ENCODE measurements around the gene CNTN6. TPM values are rescaled to one million over a fixed set of nuclear protein-coding genes. Genes with fewer than 3 reads are reported as not detected.

CNTN6 gene
- polyA plus RNA-seq, 2 of the 4 experiments (the other 2 are of a cell fraction) = not detected

DNA sequence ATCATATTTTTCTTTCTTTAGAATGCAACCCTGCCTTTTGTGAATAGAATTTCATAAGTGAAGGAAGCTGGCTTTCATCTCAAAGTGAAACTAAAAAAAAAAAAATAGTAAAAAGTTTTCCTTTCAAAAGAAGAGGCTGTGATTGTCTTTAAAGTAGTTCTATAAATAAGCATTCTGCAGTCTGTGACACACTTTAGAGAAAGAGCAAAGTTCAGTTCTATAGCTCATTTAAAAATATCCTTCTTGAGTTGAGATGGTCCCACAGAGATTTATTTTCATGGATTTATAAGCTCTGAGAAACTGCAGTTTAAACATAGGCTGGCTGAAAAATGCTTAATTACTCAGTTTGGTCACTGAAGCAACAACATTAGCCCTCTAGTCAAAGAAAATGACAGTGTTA lies 36.1 kb upstream of the CNTN6 start:
- Histone ChIP-seq H3K27ac (no peak overlapping the region), H3K9me3 (no peaks in the 10 kb centered on the region; the same call in 2 of the 3 replicates), H3K4me3 (no peak overlapping the region), H3K4me2 (no peak overlapping the region), H3K4me1 (no peaks in the 10 kb centered on the region)
- no peak for ATAC-seq
- TF ChIP-seq RAD21 (conservative IDR thresholded peaks at IDR 0.05 in 1 of 2, IDR thresholded peaks at IDR 0.05 in 1 of 2) (no peak), CBX8 (IDR thresholded peaks at IDR 0.05) (no peak), NPAS2 (CRISPR knock-in tag; IDR thresholded peaks at IDR 0.05; ENCODE audit: borderline replicate concordance) (no peak), EP300 (IDR thresholded peaks at IDR 0.05) (no peak), HDAC2 (IDR thresholded peaks at IDR 0.05) (no peak), RFX5 (IDR thresholded peaks at IDR 0.05) (no peak), BHLHE40 (IDR thresholded peaks at IDR 0.05; ENCODE audit: low read depth, low read length) (no peak), POLR2A (IDR thresholded peaks at IDR 0.05; ENCODE audit: low read length) (no peak), EHF (CRISPR knock-in tag; IDR thresholded peaks at IDR 0.05) (no peak), GATA3 (IDR thresholded peaks at IDR 0.05; ENCODE audit: borderline replicate concordance) (no peak), MAZ (IDR thresholded peaks at IDR 0.05; ENCODE audit: borderline replicate concordance, low read depth, low read length) (no peak), ZSCAN20 (CRISPR knock-in tag; IDR thresholded peaks at IDR 0.05) (no peak), SMC3 (IDR thresholded peaks at IDR 0.05) (no peak), KDM5A (IDR thresholded peaks at IDR 0.05) (no peak), HEYL (CRISPR knock-in tag; IDR thresholded peaks at IDR 0.05) (no peak)
- TF ChIP-seq, protein P1, sequence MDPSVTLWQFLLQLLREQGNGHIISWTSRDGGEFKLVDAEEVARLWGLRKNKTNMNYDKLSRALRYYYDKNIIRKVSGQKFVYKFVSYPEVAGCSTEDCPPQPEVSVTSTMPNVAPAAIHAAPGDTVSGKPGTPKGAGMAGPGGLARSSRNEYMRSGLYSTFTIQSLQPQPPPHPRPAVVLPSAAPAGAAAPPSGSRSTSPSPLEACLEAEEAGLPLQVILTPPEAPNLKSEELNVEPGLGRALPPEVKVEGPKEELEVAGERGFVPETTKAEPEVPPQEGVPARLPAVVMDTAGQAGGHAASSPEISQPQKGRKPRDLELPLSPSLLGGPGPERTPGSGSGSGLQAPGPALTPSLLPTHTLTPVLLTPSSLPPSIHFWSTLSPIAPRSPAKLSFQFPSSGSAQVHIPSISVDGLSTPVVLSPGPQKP (IDR thresholded peaks at IDR 0.05; ENCODE audit: low read depth, low read length) = no peak
- TF ChIP-seq, protein P2, sequence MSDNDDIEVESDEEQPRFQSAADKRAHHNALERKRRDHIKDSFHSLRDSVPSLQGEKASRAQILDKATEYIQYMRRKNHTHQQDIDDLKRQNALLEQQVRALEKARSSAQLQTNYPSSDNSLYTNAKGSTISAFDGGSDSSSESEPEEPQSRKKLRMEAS (IDR thresholded peaks at IDR 0.05) = no peak
- TF ChIP-seq, protein P3, sequence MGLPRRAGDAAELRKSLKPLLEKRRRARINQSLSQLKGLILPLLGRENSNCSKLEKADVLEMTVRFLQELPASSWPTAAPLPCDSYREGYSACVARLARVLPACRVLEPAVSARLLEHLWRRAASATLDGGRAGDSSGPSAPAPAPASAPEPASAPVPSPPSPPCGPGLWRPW (IDR thresholded peaks at IDR 0.05) = no peak
- TF ChIP-seq, protein P4, sequence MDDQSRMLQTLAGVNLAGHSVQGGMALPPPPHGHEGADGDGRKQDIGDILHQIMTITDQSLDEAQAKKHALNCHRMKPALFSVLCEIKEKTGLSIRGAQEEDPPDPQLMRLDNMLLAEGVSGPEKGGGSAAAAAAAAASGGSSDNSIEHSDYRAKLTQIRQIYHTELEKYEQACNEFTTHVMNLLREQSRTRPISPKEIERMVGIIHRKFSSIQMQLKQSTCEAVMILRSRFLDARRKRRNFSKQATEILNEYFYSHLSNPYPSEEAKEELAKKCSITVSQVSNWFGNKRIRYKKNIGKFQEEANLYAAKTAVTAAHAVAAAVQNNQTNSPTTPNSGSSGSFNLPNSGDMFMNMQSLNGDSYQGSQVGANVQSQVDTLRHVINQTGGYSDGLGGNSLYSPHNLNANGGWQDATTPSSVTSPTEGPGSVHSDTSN (IDR thresholded peaks at IDR 0.05) = no peak
- TF ChIP-seq, protein P5, sequence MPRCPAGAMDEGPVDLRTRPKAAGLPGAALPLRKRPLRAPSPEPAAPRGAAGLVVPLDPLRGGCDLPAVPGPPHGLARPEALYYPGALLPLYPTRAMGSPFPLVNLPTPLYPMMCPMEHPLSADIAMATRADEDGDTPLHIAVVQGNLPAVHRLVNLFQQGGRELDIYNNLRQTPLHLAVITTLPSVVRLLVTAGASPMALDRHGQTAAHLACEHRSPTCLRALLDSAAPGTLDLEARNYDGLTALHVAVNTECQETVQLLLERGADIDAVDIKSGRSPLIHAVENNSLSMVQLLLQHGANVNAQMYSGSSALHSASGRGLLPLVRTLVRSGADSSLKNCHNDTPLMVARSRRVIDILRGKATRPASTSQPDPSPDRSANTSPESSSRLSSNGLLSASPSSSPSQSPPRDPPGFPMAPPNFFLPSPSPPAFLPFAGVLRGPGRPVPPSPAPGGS (IDR thresholded peaks at IDR 0.05) = no peak
- ChIA-PET POLR2A (no interaction called here), CTCF (no interaction called here)
- no peak for DNase-seq (ENCODE audit: low read depth in 1 of 2, low spot score in 1 of 2)
- no peak for FAIRE-seq

DNA sequence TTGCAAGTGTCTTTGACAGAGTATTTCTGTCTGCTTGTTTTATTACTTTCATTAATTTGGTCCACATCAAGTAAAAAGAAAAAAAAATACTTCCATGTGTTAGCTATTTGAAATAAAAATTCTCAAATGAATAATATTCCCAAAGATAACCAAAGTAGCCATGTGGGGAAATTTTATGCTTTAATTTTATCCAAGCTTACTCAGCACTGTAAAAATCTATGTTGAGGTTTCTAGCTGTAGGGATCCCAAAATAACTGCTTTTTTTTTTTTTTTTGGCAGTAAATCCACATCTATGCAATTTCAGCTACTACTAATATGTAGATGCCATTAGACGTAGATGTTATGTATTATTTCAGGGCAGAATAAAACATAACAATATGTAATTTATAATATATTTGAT lies 35.4 kb upstream of the CNTN6 start:
- ChIA-PET CTCF (interaction anchor here (0.6 kb wide), 1 partner anchor 63 kb away, joined by 3 read pairs; no protein-coding TSS in a partner anchor), POLR2A (no interaction called here)
- ATAC-seq = no peak
- H3K4me3 ChIP-seq = no peak overlapping the region
- 16% methylated on average over 1 of the region's 1 CpG for WGBS (ENCODE audit: missing lambda C conversion rate)
- no peak overlapping the region for H3K4me2 ChIP-seq
- TF ChIP-seq ZNF302 (CRISPR knock-in tag; IDR thresholded peaks at IDR 0.05) = no peak
- no peak for TF ChIP-seq EP300 (IDR thresholded peaks at IDR 0.05)
- no peak for TF ChIP-seq POLR2A (IDR thresholded peaks at IDR 0.05; ENCODE audit: low read length)
- no peak for TF ChIP-seq FOXS1 (CRISPR knock-in tag; IDR thresholded peaks at IDR 0.05)
- TF ChIP-seq, protein P3 (IDR thresholded peaks at IDR 0.05) = no peak
- no peak for TF ChIP-seq ZSCAN20 (CRISPR knock-in tag; IDR thresholded peaks at IDR 0.05)
- FAIRE-seq = no peak
- no peak for DNase-seq (ENCODE audit: low read depth in 1 of 2, low spot score in 1 of 2)
- H3K4me1 ChIP-seq = no peaks in the 10 kb centered on the region
- H3K9me3 ChIP-seq = no peaks in the 10 kb centered on the region; the same call in 2 of the 3 replicates
- H3K27ac ChIP-seq = no peak overlapping the region

DNA sequence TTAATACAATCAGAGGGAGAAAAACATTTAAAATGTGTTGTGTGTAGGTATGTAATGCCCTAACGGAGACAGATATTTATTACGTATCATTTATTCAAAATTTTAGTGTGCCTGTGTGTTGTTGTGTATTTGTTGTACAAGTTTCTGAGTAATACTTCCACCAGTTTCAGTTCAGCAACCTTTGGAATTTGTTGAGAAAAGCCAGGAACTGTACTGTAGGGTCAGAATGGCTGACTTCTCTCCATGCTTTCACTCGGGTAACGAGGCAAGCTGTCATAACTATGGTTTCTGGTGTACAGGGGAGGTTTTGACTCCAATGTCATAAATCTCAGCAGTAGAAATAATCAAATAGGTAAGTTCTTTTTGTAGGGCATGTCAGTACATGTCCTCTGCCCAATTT lies 23.8 kb upstream of the CNTN6 start:
- Histone ChIP-seq H3K9me3 (peaks cover 7% of the 10 kb centered on the region; the same call in 2 of the 3 replicates), H3K27ac (no peak overlapping the region), H3K4me3 (no peak overlapping the region), H3K4me1 (no peaks in the 10 kb centered on the region), H3K4me2 (no peak overlapping the region)
- DNase-seq (ENCODE audit: low read depth in 1 of 2, low spot score in 1 of 2) (no peak), ATAC-seq (no peak), FAIRE-seq (no peak)
- POLR2A ChIA-PET = no interaction called here
- CTCF ChIA-PET = no interaction called here
- 19% methylated on average over 4 of the region's 4 CpGs for WGBS (ENCODE audit: missing lambda C conversion rate)
- TF ChIP-seq KDM5A (IDR thresholded peaks at IDR 0.05) = no peak
- TF ChIP-seq RARB (CRISPR knock-in tag; IDR thresholded peaks at IDR 0.05) = no peak
- TF ChIP-seq EHMT2 (IDR thresholded peaks at IDR 0.05; ENCODE audit: low read depth) = no peak
- no peak for TF ChIP-seq TFCP2L1 (CRISPR knock-in tag; IDR thresholded peaks at IDR 0.05)
- TF ChIP-seq, protein P4 (IDR thresholded peaks at IDR 0.05) = no peak
- no peak for TF ChIP-seq FOXS1 (CRISPR knock-in tag; IDR thresholded peaks at IDR 0.05)
- TF ChIP-seq, protein P6, sequence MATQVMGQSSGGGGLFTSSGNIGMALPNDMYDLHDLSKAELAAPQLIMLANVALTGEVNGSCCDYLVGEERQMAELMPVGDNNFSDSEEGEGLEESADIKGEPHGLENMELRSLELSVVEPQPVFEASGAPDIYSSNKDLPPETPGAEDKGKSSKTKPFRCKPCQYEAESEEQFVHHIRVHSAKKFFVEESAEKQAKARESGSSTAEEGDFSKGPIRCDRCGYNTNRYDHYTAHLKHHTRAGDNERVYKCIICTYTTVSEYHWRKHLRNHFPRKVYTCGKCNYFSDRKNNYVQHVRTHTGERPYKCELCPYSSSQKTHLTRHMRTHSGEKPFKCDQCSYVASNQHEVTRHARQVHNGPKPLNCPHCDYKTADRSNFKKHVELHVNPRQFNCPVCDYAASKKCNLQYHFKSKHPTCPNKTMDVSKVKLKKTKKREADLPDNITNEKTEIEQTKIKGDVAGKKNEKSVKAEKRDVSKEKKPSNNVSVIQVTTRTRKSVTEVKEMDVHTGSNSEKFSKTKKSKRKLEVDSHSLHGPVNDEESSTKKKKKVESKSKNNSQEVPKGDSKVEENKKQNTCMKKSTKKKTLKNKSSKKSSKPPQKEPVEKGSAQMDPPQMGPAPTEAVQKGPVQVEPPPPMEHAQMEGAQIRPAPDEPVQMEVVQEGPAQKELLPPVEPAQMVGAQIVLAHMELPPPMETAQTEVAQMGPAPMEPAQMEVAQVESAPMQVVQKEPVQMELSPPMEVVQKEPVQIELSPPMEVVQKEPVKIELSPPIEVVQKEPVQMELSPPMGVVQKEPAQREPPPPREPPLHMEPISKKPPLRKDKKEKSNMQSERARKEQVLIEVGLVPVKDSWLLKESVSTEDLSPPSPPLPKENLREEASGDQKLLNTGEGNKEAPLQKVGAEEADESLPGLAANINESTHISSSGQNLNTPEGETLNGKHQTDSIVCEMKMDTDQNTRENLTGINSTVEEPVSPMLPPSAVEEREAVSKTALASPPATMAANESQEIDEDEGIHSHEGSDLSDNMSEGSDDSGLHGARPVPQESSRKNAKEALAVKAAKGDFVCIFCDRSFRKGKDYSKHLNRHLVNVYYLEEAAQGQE (IDR thresholded peaks at IDR 0.05) = no peak
- TF ChIP-seq ESRRA (IDR thresholded peaks at IDR 0.05; ENCODE audit: borderline replicate concordance, low read length) = no peak
